GM23248 (cell line): Measurements from ENCODE around the gene PREX1. TPM values are rescaled to one million over a fixed set of nuclear protein-coding genes. Genes with fewer than 3 reads are reported as not detected.

Source experiments
- DNase-seq: peaks from one replicate; pipeline ENCODE4 v3.0.0-alpha.2; 2015
- H2AFZ ChIP-seq: fragments of 200-600 bp; sonication (generic); 2 replicates; pipeline ENCODE4 v1.6.1; 2016; ENCODE audit warnings: antibody characterized with exemption
- H3F3A ChIP-seq: fragments of 200-600 bp; sonication (generic); 2 replicates; pipeline ENCODE4 v1.6.1; 2016; ENCODE audit warnings: mild to moderate bottlenecking, antibody characterized with exemption, mixed run types; ENCODE audit not compliant: insufficient read depth
- H3K27ac ChIP-seq: fragments of 200-600 bp; sonication (generic); 2 replicates; pipeline ENCODE4 v1.5.1; 2016; ENCODE audit warnings: mild to moderate bottlenecking
- H3K27me3 ChIP-seq: fragments of 200-600 bp; sonication (generic); replicated peaks from 2 replicates; pipeline ENCODE4 v1.6.1; 2016; ENCODE audit warnings: mild to moderate bottlenecking; ENCODE audit not compliant: insufficient read depth
- H3K36me3 ChIP-seq: fragments of 200-600 bp; sonication (generic); 2 replicates; pipeline ENCODE4 v1.6.1; 2016; ENCODE audit warnings: low read depth, mild to moderate bottlenecking
- H3K4me1 ChIP-seq: fragments of 200-600 bp; sonication (generic); 2 replicates; pipeline ENCODE4 v1.6.1; 2016; ENCODE audit warnings: mild to moderate bottlenecking; ENCODE audit not compliant: insufficient read depth
- H3K4me2 ChIP-seq: fragments of 200-600 bp; sonication (generic); one replicate; pipeline ENCODE4 v1.6.1; 2016; ENCODE audit warnings: mild to moderate bottlenecking; ENCODE audit not compliant: unreplicated experiment
- H3K4me3 ChIP-seq: fragments of 200-600 bp; sonication (generic); 2 replicates; pipeline ENCODE4 v1.5.1; 2016; ENCODE audit warnings: mild to moderate bottlenecking
- H3K79me2 ChIP-seq: fragments of 200-600 bp; sonication (generic); 2 replicates; pipeline ENCODE4 v1.6.1; 2016; ENCODE audit warnings: mild to moderate bottlenecking; ENCODE audit not compliant: insufficient read depth
- H3K9ac ChIP-seq: fragments of 200-600 bp; sonication (generic); 2 replicates; pipeline ENCODE4 v1.6.1; 2016; ENCODE audit warnings: mild to moderate bottlenecking
- H3K9me2 ChIP-seq: fragments of 200-600 bp; sonication (generic); 2 replicates; pipeline ENCODE4 v1.6.1; 2016; ENCODE audit warnings: mixed run types, mild to moderate bottlenecking, moderate library complexity; ENCODE audit not compliant: insufficient read depth
- H3K9me3 ChIP-seq: fragments of 200-600 bp; sonication (generic); one replicate; pipeline ENCODE4 v1.6.1; 2017; ENCODE audit warnings: low read depth
- H4K20me1 ChIP-seq: fragments of 200-600 bp; sonication (generic); 2 replicates; pipeline ENCODE4 v1.6.0; 2016; ENCODE audit not compliant: insufficient read depth
- EZH2 ChIP-seq: fragments of 200-600 bp; sonication (generic); IDR thresholded peaks from 2 replicates; pipeline ENCODE4 v1.6.1; 2018; ENCODE audit warnings: antibody characterized with exemption, mild to moderate bottlenecking; ENCODE audit not compliant: insufficient read depth, poor library complexity, severe bottlenecking
- EZH2phosphoT487 ChIP-seq: fragments of 200-600 bp; sonication (generic); IDR thresholded peaks from 2 replicates; pipeline ENCODE4 v1.6.1; 2018; ENCODE audit warnings: antibody characterized with exemption, moderate library complexity, mild to moderate bottlenecking, low read depth; ENCODE audit not compliant: insufficient read depth
- WGBS, 2 experiments: methylation state at CpG; one replicate each; pipeline ENCODE4 v1.1.6; 2015 to 2017; ENCODE audit warnings: low lambda C conversion rate in 2 of 2, low coverage in 1 of 2; ENCODE audit errors: missing lambda C conversion rate in 2 of 2; 5-methylcytosine and 5-hydroxymethylcytosine counted together
- in situ Hi-C: fragments of 300-500 bp; cut with MboI; formaldehyde crosslinking; loops from 2 replicates; pipeline ENCODE4 v1.15.0; 2020
- polyA plus RNA-seq: library from polyadenylated mRNA; unstranded; fragments of >200 nt; fragmentation: Nextera tagmentation; extraction: Ambion mirVana; gene quantifications from 2 replicates; pipeline ENCODE4 v1.2.1, GENCODE V29; 2016
- total RNA-seq: library from RNA; depleted of rRNA; stranded (reverse); fragments of >200 nt; shearing (Covaris generic); gene quantifications from 2 replicates; pipeline ENCODE4 v1.2.3, GENCODE V29; 2014

The PREX1 gene
- total and polyA plus RNA-seq, 2 experiments from 2014 or later, result 0.13 to 0.65 TPM

DNA sequence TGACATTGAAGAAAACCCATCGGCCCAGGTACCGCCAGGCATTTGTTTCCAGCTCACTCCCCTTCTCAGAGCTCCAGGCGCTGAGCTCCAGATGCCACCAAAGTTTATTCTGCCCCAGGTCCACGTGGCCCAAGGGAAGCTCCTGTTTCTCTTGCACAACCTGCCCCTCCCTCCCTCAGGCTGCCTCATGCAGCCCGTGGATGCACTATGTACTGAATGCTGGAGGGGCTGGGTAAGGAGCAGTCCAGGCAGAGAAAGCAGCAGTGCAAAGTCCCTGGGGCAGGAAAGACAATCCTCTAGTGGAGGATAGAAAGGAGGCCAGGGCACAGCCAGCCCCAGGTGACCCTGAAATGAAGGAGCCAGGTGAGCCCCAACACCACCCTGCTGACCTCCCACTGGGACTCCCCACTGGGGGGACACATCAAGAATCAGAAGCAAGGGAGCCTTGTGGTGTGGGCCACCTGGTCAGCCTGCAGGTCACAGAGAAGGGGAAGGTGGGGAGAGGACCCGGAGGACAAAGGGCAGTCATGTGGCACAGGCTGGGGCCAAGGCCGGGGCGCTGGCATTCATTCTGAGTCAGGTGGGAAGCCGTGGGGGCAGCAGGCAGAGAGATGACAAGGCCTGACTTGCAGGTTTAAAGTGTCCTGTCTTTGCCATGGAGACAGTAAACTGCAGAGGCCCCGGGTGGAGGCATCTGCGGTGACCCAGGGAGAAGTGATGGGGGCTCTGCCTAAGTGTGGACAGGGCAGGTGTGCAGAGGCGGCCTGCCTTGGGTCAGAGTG is 230.1 kb downstream of the PREX1 start:
- H3K27ac ChIP-seq, result no peak overlapping the region
- no peak overlapping the region for H3K9ac ChIP-seq
- H3F3A ChIP-seq, result no peaks in the 10 kb centered on the region
- in situ Hi-C loops, result no loop called here
- TF ChIP-seq EZH2 (no peak), EZH2phosphoT487 (no peak)
- 44 to 45% methylated on average over 12 of the region's 12 CpGs for WGBS, 2 experiments
- H3K36me3 ChIP-seq, result no peaks in the 10 kb centered on the region
- H3K4me2 ChIP-seq, result no peak overlapping the region
- H4K20me1 ChIP-seq, result no peaks in the 10 kb centered on the region
- H3K4me1 ChIP-seq, result no peaks in the 10 kb centered on the region
- H3K4me3 ChIP-seq, result no peak overlapping the region
- H2AFZ ChIP-seq, result no peak overlapping the region
- no peaks in the 10 kb centered on the region for H3K9me3 ChIP-seq
- DNase-seq, result peak; percentile 8
- H3K79me2 ChIP-seq, result no peaks in the 10 kb centered on the region
- H3K27me3 ChIP-seq, result peaks cover 7% of the 10 kb centered on the region; the same call in 1 of the 2 replicates
- no peaks in the 10 kb centered on the region for H3K9me2 ChIP-seq

DNA sequence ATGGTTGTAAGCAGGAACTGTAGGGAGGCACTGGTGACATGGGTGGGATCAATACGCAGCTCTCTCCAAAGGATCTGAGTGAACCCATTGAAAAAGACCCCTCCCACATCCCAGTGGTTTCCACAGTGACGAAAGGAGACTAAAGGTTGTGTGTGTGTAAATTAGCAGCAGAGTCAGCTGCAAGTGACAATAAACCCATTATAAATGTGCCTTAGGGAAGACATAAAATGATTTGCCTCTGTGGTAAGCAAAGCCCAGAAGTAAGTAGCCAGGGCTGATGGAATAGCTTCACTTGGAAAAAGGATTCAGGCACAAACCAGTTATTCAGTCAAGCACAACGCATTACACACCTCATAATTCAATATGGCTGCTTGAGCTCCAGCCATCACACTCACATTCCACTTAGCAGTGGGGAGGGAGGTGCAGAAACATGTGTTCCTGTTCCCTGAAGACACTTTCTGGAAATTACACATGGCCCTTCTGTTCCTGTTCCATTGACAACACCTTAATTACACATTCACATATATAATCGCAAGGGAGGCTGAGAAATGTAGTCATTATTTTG is 231.4 kb downstream of the PREX1 start:
- Histone ChIP-seq H4K20me1 (no peaks in the 10 kb centered on the region), H3K9me2 (no peaks in the 10 kb centered on the region), H3K36me3 (no peaks in the 10 kb centered on the region), H3K4me1 (no peaks in the 10 kb centered on the region), H3K9ac (no peak overlapping the region), H3K79me2 (no peaks in the 10 kb centered on the region), H3K27me3 (no peaks in the 10 kb centered on the region), H3F3A (no peaks in the 10 kb centered on the region), H3K27ac (no peak overlapping the region), H3K4me3 (no peak overlapping the region), H3K4me2 (no peak overlapping the region), H3K9me3 (no peaks in the 10 kb centered on the region), H2AFZ (no peak overlapping the region)
- no peak for TF ChIP-seq EZH2phosphoT487
- no peak for TF ChIP-seq EZH2
- no peak for DNase-seq
- WGBS, 2 experiments, result 54 to 59% methylated on average over 4 of the region's 4 CpGs
- in situ Hi-C loops, result no loop called here

DNA sequence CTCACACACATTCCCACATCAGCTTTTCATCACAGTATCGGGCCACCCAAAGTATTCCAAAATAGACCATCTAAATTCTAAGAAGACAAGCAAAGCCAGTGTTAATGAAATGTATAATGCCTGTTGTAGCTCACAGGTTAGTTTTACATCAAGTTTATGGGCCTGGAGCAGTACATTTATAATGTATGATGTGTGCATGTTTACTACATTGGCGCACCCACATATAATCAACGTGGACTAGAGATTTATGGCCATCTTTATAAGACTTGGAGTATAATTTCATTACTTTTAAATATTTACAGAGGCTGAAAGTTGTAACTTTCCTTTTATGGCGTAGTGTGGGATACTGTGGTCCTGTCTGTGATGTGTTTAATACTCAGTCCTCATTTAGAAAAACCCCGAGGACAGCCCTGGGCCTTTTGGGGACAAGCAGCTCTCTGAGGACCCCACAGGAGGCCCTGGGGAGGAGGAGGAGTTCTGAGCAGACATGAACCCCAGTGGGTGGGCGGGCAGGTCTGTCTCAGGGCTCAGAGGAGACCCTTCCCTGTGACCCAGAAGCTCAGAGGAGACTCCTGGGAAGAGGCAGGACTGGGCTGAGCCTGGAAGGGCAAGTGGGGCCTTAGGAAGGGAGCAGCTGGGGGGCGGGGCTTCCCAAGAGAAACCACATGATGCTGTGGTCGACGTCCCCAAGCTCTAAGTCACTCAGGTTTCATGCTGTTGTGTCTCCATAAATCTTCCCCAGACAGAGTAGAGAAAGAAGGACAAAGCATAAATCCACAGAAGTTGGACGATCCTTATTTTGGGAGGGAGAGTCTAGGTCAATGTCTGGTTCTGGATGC is 232.1 kb downstream of the PREX1 start:
- Histone ChIP-seq H3K4me1 (no peaks in the 10 kb centered on the region), H3K9me2 (no peaks in the 10 kb centered on the region), H3K27ac (no peak overlapping the region), H3K4me3 (no peak overlapping the region), H3K27me3 (no peaks in the 10 kb centered on the region), H3K4me2 (no peak overlapping the region), H3F3A (no peaks in the 10 kb centered on the region), H4K20me1 (no peaks in the 10 kb centered on the region), H2AFZ (no peak overlapping the region), H3K9ac (no peak overlapping the region), H3K9me3 (no peaks in the 10 kb centered on the region), H3K79me2 (no peaks in the 10 kb centered on the region), H3K36me3 (no peaks in the 10 kb centered on the region)
- TF ChIP-seq EZH2, result no peak
- TF ChIP-seq EZH2phosphoT487, result no peak
- WGBS, 2 experiments, result 24 to 25% methylated on average over 10 of the region's 10 CpGs
- in situ Hi-C loops, result no loop called here
- no peak for DNase-seq

DNA sequence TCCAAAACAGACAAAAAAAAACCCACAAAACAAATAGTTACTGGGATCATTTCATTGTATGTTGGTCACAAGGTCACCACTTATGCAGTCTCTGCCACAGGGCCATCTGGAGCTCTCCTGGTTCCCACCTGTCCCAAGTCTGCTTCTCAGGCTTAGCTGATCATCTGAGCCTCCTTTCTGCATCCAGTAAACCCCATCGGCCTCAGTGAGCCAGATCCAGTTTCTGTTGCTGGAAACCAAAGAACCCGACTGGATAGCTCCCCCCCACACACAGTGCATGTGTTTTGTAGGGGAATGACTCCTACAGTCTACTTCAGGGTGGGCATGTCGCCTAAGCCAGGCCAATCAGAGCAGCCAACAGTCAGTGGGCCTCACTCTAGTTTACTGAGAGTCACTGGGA is 233.3 kb downstream of the PREX1 start:
- Histone ChIP-seq H3K4me1 (no peaks in the 10 kb centered on the region), H3K27ac (no peak overlapping the region), H3F3A (no peaks in the 10 kb centered on the region), H3K9me2 (no peaks in the 10 kb centered on the region), H3K36me3 (no peaks in the 10 kb centered on the region), H3K4me2 (no peak overlapping the region), H4K20me1 (no peaks in the 10 kb centered on the region), H3K9me3 (no peaks in the 10 kb centered on the region), H3K79me2 (no peaks in the 10 kb centered on the region), H3K9ac (no peak overlapping the region), H3K4me3 (no peak overlapping the region), H2AFZ (no peak overlapping the region), H3K27me3 (no peaks in the 10 kb centered on the region)
- no peak for TF ChIP-seq EZH2phosphoT487
- TF ChIP-seq EZH2, result no peak
- no peak for DNase-seq
- in situ Hi-C loops, result no loop called here
- 26 to 31% methylated on average over 3 of the region's 3 CpGs for WGBS, 2 experiments
